Head of caudate nucleus (tissue), 42 donors: ENCODE measurements around the gene JAML.

Source experiments
- DNase-seq, 42 donors: peaks; one replicate each; pipeline versions ENCODE4 v3.0.0 to v3.0.0-alpha.2; 2020 to 2021; ENCODE audit warnings: mixed read lengths in 7 of 42
- intact Hi-C: fragments of 100-400 bp; cut with DNase I; formaldehyde crosslinking; loops from one replicate; pipeline ENCODE4 v1.15.0; 2022

JAML gene

GRCh38 chr11:118224511-118225188 lies at the start of gene JAML:
JAML (minus strand) TSS chr11:118225011; CDS start chr11:118214866, 10,145 bp downstream.
- peak in 14 of 42 donors; percentile 10 to 68 (median 26) for DNase-seq
- intact Hi-C loops = no loop called here

- no peak for DNase-seq
Observed at GRCh38 chr11:118274186-118274585, 49.4 kb upstream of the JAML start.

GRCh38 chr11:118272001-118272400 lies 47.2 kb upstream of the JAML start:
- no peak for DNase-seq
- intact Hi-C loops = no loop called here

More at GRCh38 chr11:118274186-118274585, 49.4 kb upstream of the JAML start:
- intact Hi-C loops = no loop called here

GRCh38 chr11:118267486-118267885 lies 42.7 kb upstream of the JAML start:
- intact Hi-C loops = no loop called here
- no peak for DNase-seq

- DNase-seq = no peak
- intact Hi-C loops = no loop called here
Observed at GRCh38 chr11:118265954-118266353, 41.1 kb upstream of the JAML start.

GRCh38 chr11:118264569-118265465 lies 40.0 kb upstream of the JAML start:
- intact Hi-C loops = no loop called here
- no peak for DNase-seq

GRCh38 chr11:118263695-118264568 lies 39.1 kb upstream of the JAML start, which contains the start of gene MPZL2:
MPZL2 (minus strand) TSS chr11:118264297; CDS start chr11:118264153, 144 bp downstream.
- DNase-seq = peak in 12 of 42 donors; percentile 2 to 47 (median 17)
- intact Hi-C loops = no loop called here

- intact Hi-C loops = no loop called here
- DNase-seq = no peak
Observed at GRCh38 chr11:118263112-118263511, 38.3 kb upstream of the JAML start.

- no peak for DNase-seq
- intact Hi-C loops = no loop called here
Observed at GRCh38 chr11:118260353-118260752, 35.5 kb upstream of the JAML start.

GRCh38 chr11:118259138-118259537 lies 34.3 kb upstream of the JAML start:
- no peak for DNase-seq
- intact Hi-C loops = no loop called here

- DNase-seq = no peak
- intact Hi-C loops = no loop called here
Observed at GRCh38 chr11:118258410-118258809, 33.6 kb upstream of the JAML start.

- intact Hi-C loops = no loop called here
- DNase-seq = no peak
Observed at GRCh38 chr11:118252688-118253087, 27.9 kb upstream of the JAML start.

- intact Hi-C loops = no loop called here
- DNase-seq = peak; percentile 38 to 87 (median 67)
Observed at GRCh38 chr11:118251858-118252652, 27.2 kb upstream of the JAML start, which contains the start of gene MPZL3. MPZL3 (minus strand) TSS chr11:118252365; CDS start chr11:118252294, 71 bp downstream.

- no peak for DNase-seq
- intact Hi-C loops = no loop called here
Observed at GRCh38 chr11:118247041-118247440, 22.2 kb upstream of the JAML start.

GRCh38 chr11:118245936-118246562 lies 21.2 kb upstream of the JAML start:
- DNase-seq = no peak
- intact Hi-C loops = no loop called here

GRCh38 chr11:118243993-118244762 lies 19.4 kb upstream of the JAML start:
- intact Hi-C loops = no loop called here

GRCh38 chr11:118243161-118243560 lies 18.4 kb upstream of the JAML start:
- DNase-seq = no peak
- intact Hi-C loops = no loop called here

More at GRCh38 chr11:118243993-118244762, 19.4 kb upstream of the JAML start:
- no peak for DNase-seq
